Esophagus (tissue), 2 donors: ENCODE data around the gene IL21. TPM values are rescaled to one million over a fixed set of nuclear protein-coding genes. Genes with fewer than 3 reads are reported as not detected.
"Not testable (repeated sequence)": the region's sequence is repeated elsewhere in the genome, so short reads cannot be mapped to it uniquely, and the experiment has no call there.

ENCODE experiments used
- H3K27ac ChIP-seq, 2 donors: one replicate each; pipeline ENCODE4 v1.5.1; 2013; ENCODE audit warnings: low read depth in 2 of 2, mild to moderate bottlenecking in 2 of 2, inconsistent platforms in 1 of 2, low read length in 1 of 2, moderate library complexity in 1 of 2
- H3K27me3 ChIP-seq, 2 donors: one replicate each; pipeline ENCODE4 v1.6.1; 2013; ENCODE audit warnings: low read length in 2 of 2, control low read depth in 1 of 2, mild to moderate bottlenecking in 1 of 2; ENCODE audit not compliant: insufficient read depth in 2 of 2, control insufficient read depth in 1 of 2
- H3K36me3 ChIP-seq, 2 donors: one replicate each; pipeline ENCODE4 v1.6.1; 2013; ENCODE audit warnings: low read length in 1 of 2; ENCODE audit not compliant: control insufficient read depth in 2 of 2, insufficient read depth in 2 of 2
- H3K4me1 ChIP-seq, 2 donors: one replicate each; pipeline ENCODE4 v1.6.1; 2013; ENCODE audit warnings: low read length in 1 of 2; ENCODE audit not compliant: control insufficient read depth in 2 of 2, insufficient read depth in 2 of 2
- H3K4me3 ChIP-seq, 2 donors: one replicate each; pipeline ENCODE4 v1.5.1; 2013; ENCODE audit warnings: low read length in 2 of 2, mild to moderate bottlenecking in 2 of 2, low read depth in 1 of 2, moderate library complexity in 1 of 2
- H3K9me3 ChIP-seq, 2 donors: one replicate each; pipeline ENCODE4 v1.6.1; 2013; ENCODE audit warnings: mild to moderate bottlenecking in 2 of 2, low read depth in 1 of 2, low read length in 1 of 2, moderate library complexity in 1 of 2; ENCODE audit not compliant: control insufficient read depth in 2 of 2, insufficient read depth in 1 of 2
- WGBS, 2 donors: extraction: QIAGEN DNeasy Blood & Tissue Kit; methylation state at CpG; one replicate each; pipeline ENCODE4 v1.1.7; 2013; 5-methylcytosine and 5-hydroxymethylcytosine counted together
- polyA plus RNA-seq, 2 donors: library from polyadenylated mRNA; stranded (reverse); fragments of 200-250 nt; gene quantifications; one replicate each; pipeline ENCODE4 v1.2.3, GENCODE V29; 2013
- donor health status: healthy with polysubstance abuse.
- donor health status: Bipolar disorder and iron deficiency.

The IL21 gene
- polyA plus RNA-seq, 2 donors, result not detected

DNA sequence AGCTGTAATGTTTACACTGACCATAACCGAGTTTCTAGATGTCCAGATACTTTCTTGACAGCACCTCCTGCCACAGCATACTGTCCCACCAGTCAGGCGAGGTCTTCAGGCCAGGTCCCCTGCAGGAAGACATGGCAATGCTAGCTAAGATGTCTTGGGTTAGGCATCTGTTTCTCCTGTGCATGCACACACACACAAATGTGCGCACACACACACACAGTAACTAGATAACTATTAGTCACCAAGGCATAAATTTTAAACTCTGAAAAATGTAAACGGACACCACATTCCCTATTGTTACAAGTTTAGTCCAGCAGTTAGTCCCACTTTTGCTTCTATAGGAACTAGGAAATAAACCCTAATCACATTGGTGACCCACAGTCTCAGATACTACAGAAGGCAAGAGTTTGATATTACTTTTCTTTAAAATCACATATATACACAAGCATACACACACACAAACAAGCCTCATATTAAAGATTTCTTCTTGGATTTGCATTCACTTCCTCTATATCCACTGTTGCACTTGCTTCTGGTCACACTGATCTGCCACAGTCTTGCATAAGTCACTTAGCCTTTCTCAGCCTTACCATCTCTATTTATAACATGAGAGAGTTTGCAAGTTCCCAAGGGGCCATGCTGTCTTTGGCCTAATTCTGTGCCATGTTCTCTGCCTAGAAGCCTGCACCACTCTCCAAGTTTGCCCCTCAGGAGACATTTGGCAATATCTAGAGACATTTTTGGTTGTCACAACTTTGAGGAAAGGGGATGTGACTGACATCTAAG, 32.2 kb downstream of the IL21 start:
- no peaks in the 10 kb centered on the region for H3K4me1 ChIP-seq
- H3K4me3 ChIP-seq, result no peak overlapping the region
- H3K36me3 ChIP-seq, result no peaks in the 10 kb centered on the region
- H3K27me3 ChIP-seq, result no peaks in the 10 kb centered on the region
- WGBS, 2 donors, result 69 to 72% methylated on average over 4 of the region's 4 CpGs
- no peaks in the 10 kb centered on the region for H3K9me3 ChIP-seq
- no peak overlapping the region for H3K27ac ChIP-seq

DNA sequence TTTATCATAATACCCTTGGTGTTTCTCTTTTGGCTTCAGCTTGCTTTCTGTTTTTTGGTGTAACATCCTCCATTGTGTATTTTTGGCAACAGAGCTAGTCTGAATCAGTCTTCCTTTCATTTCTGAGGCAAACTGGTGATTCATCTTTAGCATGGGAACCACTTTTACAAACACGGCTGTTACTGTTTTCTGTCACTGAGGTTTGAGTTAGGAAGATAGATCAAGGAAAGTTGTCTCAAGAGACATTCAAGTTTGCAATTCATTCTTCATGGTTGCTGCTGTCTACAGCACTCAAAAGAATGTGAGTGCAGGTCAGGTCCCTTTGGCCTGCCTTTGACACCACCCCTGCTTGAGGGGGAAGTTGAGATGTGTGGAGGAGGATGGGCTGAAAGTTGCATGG, 36.3 kb downstream of the IL21 start:
- H3K4me3 ChIP-seq, result no peak overlapping the region
- 11 to 21% methylated on average over 1 of the region's 1 CpG for WGBS, 2 donors
- no peaks in the 10 kb centered on the region for H3K4me1 ChIP-seq
- no peak overlapping the region for H3K27ac ChIP-seq
- H3K9me3 ChIP-seq, result no peaks in the 10 kb centered on the region
- H3K27me3 ChIP-seq, result no peaks in the 10 kb centered on the region
- no peaks in the 10 kb centered on the region for H3K36me3 ChIP-seq

DNA sequence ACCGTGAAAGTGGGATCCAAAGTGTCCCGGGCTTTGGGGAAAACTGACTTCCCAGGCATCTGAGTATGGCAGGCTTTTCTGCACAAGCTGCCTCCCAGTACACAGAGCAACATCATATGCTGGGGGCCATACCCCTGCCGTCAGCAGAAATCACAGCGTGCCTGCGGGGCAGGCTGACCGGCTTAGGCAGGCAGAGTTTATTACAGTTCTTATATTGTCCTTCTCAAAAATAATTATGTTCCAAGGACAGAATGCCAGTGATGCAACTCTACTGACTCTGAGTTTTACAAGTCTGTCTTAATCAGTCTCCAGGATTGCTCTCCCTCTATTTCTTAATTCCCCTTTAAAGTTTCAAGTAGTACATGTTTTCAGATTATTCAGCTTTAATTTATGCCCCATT, 37.0 kb downstream of the IL21 start:
- H3K4me3 ChIP-seq, result no peak overlapping the region
- H3K36me3 ChIP-seq, result no peaks in the 10 kb centered on the region
- no peaks in the 10 kb centered on the region for H3K4me1 ChIP-seq
- H3K27me3 ChIP-seq, result no peaks in the 10 kb centered on the region
- no peak overlapping the region for H3K27ac ChIP-seq
- 69 to 73% methylated on average over 6 of the region's 6 CpGs for WGBS, 2 donors
- H3K9me3 ChIP-seq, result no peaks in the 10 kb centered on the region

DNA sequence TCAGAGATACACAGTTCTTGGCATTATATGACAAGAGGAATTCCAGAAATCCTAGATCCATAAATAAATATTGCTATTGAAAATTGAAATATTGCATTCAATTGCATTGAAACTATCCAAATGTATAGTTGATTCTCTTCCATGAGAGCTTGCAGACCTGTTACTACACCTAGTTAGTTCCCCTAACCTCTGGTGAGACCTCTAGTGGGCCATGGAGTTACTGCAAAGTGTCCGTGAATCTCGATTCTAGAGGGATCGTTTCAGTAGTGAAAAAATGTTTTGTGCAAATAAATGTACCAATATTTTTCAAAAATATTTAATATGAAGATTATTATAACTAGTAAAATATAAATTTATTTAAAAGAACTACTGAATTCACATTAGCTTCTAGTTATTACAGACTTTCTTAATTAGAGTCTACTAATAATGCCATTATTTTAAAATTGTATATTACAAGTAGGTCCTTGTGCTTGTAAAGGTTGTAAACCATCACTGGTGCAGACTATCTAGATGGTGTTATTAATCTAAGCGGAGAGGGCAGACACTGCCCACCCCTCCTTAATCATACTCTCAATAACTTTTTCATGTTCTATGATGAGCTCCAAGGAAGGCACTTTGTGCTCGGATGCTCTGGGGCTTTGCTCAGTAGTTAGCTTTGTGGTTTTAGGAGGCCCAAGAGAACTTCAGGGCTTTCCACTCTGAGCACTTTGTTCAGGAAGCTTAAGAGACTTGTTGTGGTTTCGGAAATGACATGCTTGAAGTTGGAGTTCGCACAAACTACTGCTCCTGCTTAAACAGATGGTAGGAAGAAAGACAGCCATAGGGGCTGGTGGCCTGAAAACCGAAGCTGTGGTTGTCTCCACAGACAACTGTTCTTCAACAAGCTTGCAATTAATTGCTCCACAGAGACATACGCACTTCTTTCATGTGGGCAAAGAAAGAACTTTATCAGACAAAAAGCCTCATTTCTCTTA, 42.8 kb downstream of the IL21 start:
- Histone ChIP-seq H3K9me3 (no peaks in the 10 kb centered on the region), H3K27me3 (no peaks in the 10 kb centered on the region), H3K36me3 (no peaks in the 10 kb centered on the region), H3K4me3 (no peak overlapping the region), H3K4me1 (no peaks in the 10 kb centered on the region), H3K27ac (no peak overlapping the region)
- 56 to 59% methylated on average over 9 of the region's 9 CpGs for WGBS, 2 donors

DNA sequence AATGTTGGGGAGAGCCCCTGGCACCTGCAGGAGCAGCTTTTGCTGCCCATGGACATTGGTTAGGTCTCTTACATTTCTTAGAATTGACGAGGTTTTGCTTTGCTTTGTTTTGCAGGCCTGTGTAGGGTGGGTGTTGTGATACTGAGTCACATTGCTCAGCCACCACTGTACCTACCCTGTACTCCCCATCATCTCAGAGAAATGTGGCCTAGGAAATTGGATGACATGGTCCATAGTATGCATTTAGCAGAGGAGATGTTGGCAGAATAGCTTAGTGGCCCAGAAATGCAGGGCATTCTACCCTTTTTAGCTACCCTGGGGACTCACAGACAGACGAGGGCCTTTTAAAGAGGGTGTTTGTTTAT, 43.7 kb downstream of the IL21 start:
- H3K4me3 ChIP-seq, result no peak overlapping the region
- no peaks in the 10 kb centered on the region for H3K27me3 ChIP-seq
- no peak overlapping the region for H3K27ac ChIP-seq
- H3K9me3 ChIP-seq, result no peaks in the 10 kb centered on the region
- H3K36me3 ChIP-seq, result no peaks in the 10 kb centered on the region
- 41 to 63% methylated on average over 2 of the region's 2 CpGs for WGBS, 2 donors
- H3K4me1 ChIP-seq, result no peaks in the 10 kb centered on the region

DNA sequence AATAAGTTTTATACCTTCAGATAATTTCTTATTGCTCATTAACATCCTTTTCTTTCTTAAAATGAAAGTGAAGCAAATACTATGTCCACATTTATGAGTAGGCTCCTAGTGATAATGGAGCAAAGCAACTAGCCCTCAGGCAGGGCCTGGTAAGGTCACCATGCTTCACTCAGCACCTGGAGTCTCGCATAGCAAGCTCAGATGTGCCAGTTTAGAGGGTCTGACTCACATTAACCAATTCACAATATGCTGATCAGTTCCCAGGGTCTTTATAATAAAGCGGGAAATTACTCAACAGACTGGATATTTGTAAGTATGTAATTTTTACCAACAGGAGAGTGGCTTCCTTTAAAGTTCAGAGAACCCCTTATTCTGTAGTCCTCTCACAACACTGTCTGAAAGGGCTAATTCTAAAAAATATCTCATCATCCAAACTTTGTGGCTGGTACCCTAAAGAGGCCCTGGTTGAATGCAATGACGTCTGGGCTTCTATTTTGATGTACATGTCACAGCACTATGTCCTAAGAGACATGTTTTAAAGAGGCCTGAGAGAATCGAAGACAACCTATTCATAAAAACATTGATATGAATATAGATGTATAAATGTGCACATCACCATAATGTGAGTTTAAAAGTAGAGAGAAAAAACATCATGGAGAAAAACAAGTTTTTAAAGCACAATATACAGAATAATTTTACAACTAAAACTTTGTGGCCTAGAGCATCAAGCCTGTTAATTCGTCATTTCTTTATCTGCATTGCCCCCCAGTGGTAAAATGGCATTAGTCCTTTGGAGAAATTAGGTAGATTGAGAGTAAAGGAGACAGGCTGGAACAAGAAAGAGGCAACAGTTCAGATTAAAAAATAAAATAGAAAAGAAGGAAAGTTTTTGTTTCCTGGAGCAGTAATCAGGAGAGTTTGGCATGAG, 44.3 kb downstream of the IL21 start:
- WGBS, 2 donors, result 58 to 65% methylated on average over 5 of the region's 5 CpGs

DNA sequence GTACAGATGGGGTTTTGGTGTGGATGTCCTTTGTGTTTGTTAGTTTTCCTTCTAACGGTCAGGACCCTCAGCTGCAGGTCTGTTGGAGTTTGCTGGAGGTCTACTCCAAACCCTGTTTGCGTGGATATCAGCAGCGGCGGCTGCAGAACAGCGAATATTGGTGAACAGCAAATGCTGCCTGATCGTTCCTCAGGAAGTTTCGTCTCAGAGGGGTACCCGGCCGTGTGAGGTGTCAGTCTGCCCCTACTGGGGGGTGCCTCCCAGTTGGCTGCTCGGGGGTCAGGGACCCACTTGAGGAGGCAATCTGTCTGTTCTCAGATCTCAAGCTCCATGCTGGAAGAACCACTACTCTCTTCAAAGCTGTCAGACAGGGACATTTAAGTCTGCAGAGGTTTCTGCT, 46.5 kb downstream of the IL21 start:
- H3K27ac ChIP-seq, H3K27me3 ChIP-seq, H3K36me3 ChIP-seq, H3K9me3 ChIP-seq, H3K4me3 ChIP-seq, H3K4me1 ChIP-seq: not testable (repeated sequence)
- WGBS, 2 donors, result 89 to 94% methylated on average over 10 of the region's 10 CpGs

More for the DNA sequence above, 44.3 kb downstream of the IL21 start:
- no peaks in the 10 kb centered on the region for H3K4me1 ChIP-seq
- H3K4me3 ChIP-seq, result no peak overlapping the region
- no peak overlapping the region for H3K27ac ChIP-seq
- no peaks in the 10 kb centered on the region for H3K9me3 ChIP-seq
- H3K36me3 ChIP-seq, result no peaks in the 10 kb centered on the region
- no peaks in the 10 kb centered on the region for H3K27me3 ChIP-seq

DNA sequence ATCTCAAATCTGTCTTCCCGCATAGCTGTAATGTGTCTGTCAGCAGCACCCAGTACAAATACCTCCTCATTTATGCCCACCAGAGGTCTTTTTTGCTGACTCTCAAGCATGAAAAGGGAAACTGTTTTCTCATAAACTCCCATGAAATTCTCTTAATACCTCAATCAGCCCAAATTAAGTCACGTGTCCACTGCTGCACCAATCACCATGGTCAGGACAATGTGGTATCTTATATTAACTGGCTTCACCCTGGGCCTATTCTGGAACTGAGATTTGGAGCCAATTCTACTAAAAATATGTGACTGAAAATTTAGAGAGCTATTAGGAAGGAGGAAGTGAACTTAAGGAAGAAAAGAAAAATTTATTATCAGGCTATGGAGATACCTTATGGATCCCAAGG, 58.4 kb downstream of the IL21 start:
- Histone ChIP-seq H3K36me3 (no peaks in the 10 kb centered on the region), H3K4me3 (no peak overlapping the region), H3K27me3 (no peaks in the 10 kb centered on the region), H3K27ac (no peak overlapping the region), H3K4me1 (no peaks in the 10 kb centered on the region), H3K9me3 (no peaks in the 10 kb centered on the region)
- WGBS, 2 donors, result 66 to 70% methylated on average over 2 of the region's 2 CpGs
